ENCODE results near the gene RBM47.
"Not testable (repeated sequence)": the region's sequence is repeated elsewhere in the genome, so short reads cannot be mapped to it uniquely, and the experiment has no call there.

Gene RBM47

GRCh38 chr4:40559585-40560465 is 69.8 kb downstream of the RBM47 start:
- no peak for DNase-seq

- peak; percentile 64 for DNase-seq
Observed at GRCh38 chr4:40557736-40558135, 71.9 kb downstream of the RBM47 start.

- DNase-seq: no peak
Observed at GRCh38 chr4:40555176-40555900, 74.3 kb downstream of the RBM47 start.

- not testable (repeated sequence) for DNase-seq
Observed at GRCh38 chr4:40554641-40555040, 75.0 kb downstream of the RBM47 start.

- peak; percentile 31 for DNase-seq
Observed at GRCh38 chr4:40553995-40554394, 75.7 kb downstream of the RBM47 start.

GRCh38 chr4:40552536-40552935 is 77.1 kb downstream of the RBM47 start:
- DNase-seq: no peak

GRCh38 chr4:40551568-40552136 is 78.0 kb downstream of the RBM47 start:
- not testable (repeated sequence) for DNase-seq

GRCh38 chr4:40550948-40551462 is 78.7 kb downstream of the RBM47 start:
- DNase-seq: peak; percentile 75

GRCh38 chr4:40550196-40550595 is 79.5 kb downstream of the RBM47 start:
- DNase-seq: no peak

- DNase-seq: no peak
Observed at GRCh38 chr4:40548256-40548655, 81.4 kb downstream of the RBM47 start.

- no peak for DNase-seq
Observed at GRCh38 chr4:40547789-40548132, 81.9 kb downstream of the RBM47 start.

GRCh38 chr4:40546969-40547788 is 82.5 kb downstream of the RBM47 start:
- no peak for DNase-seq

GRCh38 chr4:40546506-40546905 is 83.2 kb downstream of the RBM47 start:
- DNase-seq: no peak

- DNase-seq: not testable (repeated sequence)
Observed at GRCh38 chr4:40545487-40545886, 84.2 kb downstream of the RBM47 start.

- DNase-seq: no peak
Observed at GRCh38 chr4:40544221-40544620, 85.4 kb downstream of the RBM47 start.

GRCh38 chr4:40540800-40541199 is 88.9 kb downstream of the RBM47 start:
- no peak for DNase-seq

GRCh38 chr4:40536032-40536431 is 93.6 kb downstream of the RBM47 start:
- DNase-seq: no peak

GRCh38 chr4:40531636-40532023 is 98.0 kb downstream of the RBM47 start:
- DNase-seq: no peak

GRCh38 chr4:40530961-40531635 is 98.6 kb downstream of the RBM47 start:
- DNase-seq: peak; percentile 83

- DNase-seq: no peak
Observed at GRCh38 chr4:40526741-40527140, 102.9 kb downstream of the RBM47 start.

GRCh38 chr4:40525752-40526598 is 103.7 kb downstream of the RBM47 start:
- DNase-seq: peak; percentile 19

All from hematopoietic multipotent progenitor cell treated with erythropoietin and hydrocortisone succinate and interleukin-3 and kit ligand, for 6 days (in vitro differentiated cells).